ENCODE results near the gene PID1. TPM values are rescaled to one million over a fixed set of nuclear protein-coding genes. Genes with fewer than 3 reads are reported as not detected.

Gene PID1
- total and polyA plus RNA-seq, 3 donors from 2014 or later, result 8.1 to 15.5 (median 14.8) TPM

- no peaks in the 10 kb centered on the region for H3K9me3 ChIP-seq
- no peaks in the 10 kb centered on the region for H3K36me3 ChIP-seq (ENCODE audit: low read depth, missing control alignments)
- no peak for DNase-seq
- no peaks in the 10 kb centered on the region for H3K27me3 ChIP-seq
- no peak overlapping the region for H3K27ac ChIP-seq
- no peak overlapping the region for H3K4me3 ChIP-seq
- TF ChIP-seq CTCF (IDR thresholded peaks at IDR 0.05), result no peak
- no peak for TF ChIP-seq POLR2A (IDR thresholded peaks at IDR 0.05)
- intact Hi-C loops (cut with DNase I; ENCODE audit: low total_unique reads), result no loop called here
- no peaks in the 10 kb centered on the region for H3K4me1 ChIP-seq
These were observed 24.9 kb upstream of the PID1 start for GRCh38 chr2:229296016-229296415.

GRCh38 chr2:229287823-229288222, 16.7 kb upstream of the PID1 start:
- TF ChIP-seq POLR2A (IDR thresholded peaks at IDR 0.05), result no peak
- TF ChIP-seq CTCF (IDR thresholded peaks at IDR 0.05), result no peak
- 79 to 89% methylated on average over 1 of the region's 1 CpG for WGBS, 2 donors
- no peak for DNase-seq
- H3K4me3 ChIP-seq, result no peak overlapping the region
- H3K36me3 ChIP-seq (ENCODE audit: low read depth, missing control alignments), result no peaks in the 10 kb centered on the region
- no peaks in the 10 kb centered on the region for H3K9me3 ChIP-seq
- intact Hi-C loops (cut with DNase I; ENCODE audit: low total_unique reads), result no loop called here
- no peaks in the 10 kb centered on the region for H3K27me3 ChIP-seq
- no peak overlapping the region for H3K27ac ChIP-seq
- peaks cover 4% of the 10 kb centered on the region for H3K4me1 ChIP-seq

- Histone ChIP-seq H3K4me1 (peaks cover 4% of the 10 kb centered on the region), H3K27ac (no peak overlapping the region), H3K4me3 (no peak overlapping the region), H3K9me3 (no peaks in the 10 kb centered on the region), H3K36me3 (ENCODE audit: low read depth, missing control alignments) (no peaks in the 10 kb centered on the region), H3K27me3 (no peaks in the 10 kb centered on the region)
- 21 to 23% methylated on average over 5 of the region's 5 CpGs for WGBS, 2 donors
- intact Hi-C loops (cut with DNase I; ENCODE audit: low total_unique reads), result no loop called here
- TF ChIP-seq CTCF (IDR thresholded peaks at IDR 0.05) (no peak), POLR2A (IDR thresholded peaks at IDR 0.05) (no peak)
- DNase-seq, result peak; percentile 51
These were observed 11.9 kb upstream of the PID1 start for GRCh38 chr2:229282758-229283546.

GRCh38 chr2:229279516-229279915, 8.4 kb upstream of the PID1 start:
- Histone ChIP-seq H3K36me3 (ENCODE audit: low read depth, missing control alignments) (no peaks in the 10 kb centered on the region), H3K4me3 (no peak overlapping the region), H3K9me3 (no peaks in the 10 kb centered on the region), H3K27me3 (no peaks in the 10 kb centered on the region), H3K27ac (no peak overlapping the region), H3K4me1 (peaks cover 4% of the 10 kb centered on the region)
- no peak for TF ChIP-seq POLR2A (IDR thresholded peaks at IDR 0.05)
- TF ChIP-seq CTCF (IDR thresholded peaks at IDR 0.05), result no peak
- 95 to 96% methylated on average over 4 of the region's 4 CpGs for WGBS, 2 donors
- DNase-seq, result no peak
- intact Hi-C loops (cut with DNase I; ENCODE audit: low total_unique reads), result loop anchor here (10.0 kb wide), 1 partner anchor 305 kb away; no protein-coding TSS in a partner anchor

- intact Hi-C loops (cut with DNase I; ENCODE audit: low total_unique reads), result loop anchor here (10.0 kb wide), 1 partner anchor 309 kb away; no protein-coding TSS in a partner anchor
- Histone ChIP-seq H3K4me1 (no peaks in the 10 kb centered on the region), H3K27me3 (no peaks in the 10 kb centered on the region), H3K27ac (no peak overlapping the region), H3K36me3 (ENCODE audit: low read depth, missing control alignments) (no peaks in the 10 kb centered on the region), H3K4me3 (no peak overlapping the region), H3K9me3 (no peaks in the 10 kb centered on the region)
- no peak for TF ChIP-seq CTCF (IDR thresholded peaks at IDR 0.05)
- no peak for TF ChIP-seq POLR2A (IDR thresholded peaks at IDR 0.05)
- DNase-seq, result no peak
These were observed 4.4 kb upstream of the PID1 start for GRCh38 chr2:229275506-229275905.
